Sigmoid colon (tissue), 7 donors: ENCODE data around the gene ZNF574. TPM values are rescaled to one million over a fixed set of nuclear protein-coding genes. Genes with fewer than 3 reads are reported as not detected.
"Not testable (repeated sequence)": the region's sequence is repeated elsewhere in the genome, so short reads cannot be mapped to it uniquely, and the experiment has no call there.

Source experiments
- DNase-seq: peaks from one replicate; pipeline ENCODE4 v3.0.0-alpha.2; 2019
- H3K27ac ChIP-seq, 4 donors: fragments of 200-600 bp; sonication (generic); one replicate each; pipeline ENCODE4 v1.5.1; 2016 to 2019; ENCODE audit warnings: mild to moderate bottlenecking in 1 of 4
- H3K27me3 ChIP-seq, 3 donors: fragments of 200-600 bp; sonication (generic); one replicate each; pipeline ENCODE4 v1.5.1; 2019; ENCODE audit warnings: mild to moderate bottlenecking in 1 of 3
- H3K36me3 ChIP-seq, 4 donors: fragments of 200-600 bp; sonication (generic); one replicate each; pipeline ENCODE4 v1.5.1; 2016 to 2019
- H3K4me1 ChIP-seq, 4 donors: fragments of 200-600 bp; sonication (generic); one replicate each; pipeline ENCODE4 v1.5.1; 2017 to 2019
- H3K4me3 ChIP-seq, 4 donors: fragments of 200-600 bp; sonication (generic); one replicate each; pipeline ENCODE4 v1.5.1; 2017 to 2019; ENCODE audit warnings: mild to moderate bottlenecking in 2 of 4, moderate library complexity in 1 of 4
- H3K9me3 ChIP-seq, 4 donors: fragments of 200-600 bp in 3 of 4; sonication (generic) in 3 of 4; one replicate each; pipeline versions ENCODE4 v1.5.1 to v1.6.1; 2013 to 2019
- EP300 ChIP-seq, 4 donors: sonication (generic); formaldehyde crosslinking; IDR thresholded peaks; one replicate each; pipeline ENCODE4 v1.6.1; 2017; ENCODE audit warnings: antibody characterized with exemption in 4 of 4
- POLR2A ChIP-seq, 2 donors: fragments of 450-650 bp; IDR thresholded peaks; one replicate each; pipeline ENCODE4 v1.6.1; 2016; ENCODE audit warnings: antibody characterized with exemption in 2 of 2, mild to moderate bottlenecking in 2 of 2, moderate library complexity in 2 of 2
- POLR2AphosphoS5 ChIP-seq, 4 donors: sonication (generic); formaldehyde crosslinking; IDR thresholded peaks; one replicate each; pipeline ENCODE4 v1.6.1; 2017; ENCODE audit warnings: antibody characterized with exemption in 4 of 4
- WGBS, 2 donors: extraction: QIAGEN DNeasy Blood & Tissue Kit; methylation state at CpG; one replicate each; pipeline ENCODE4 v1.1.7; 2013; 5-methylcytosine and 5-hydroxymethylcytosine counted together
- intact Hi-C: fragments of 100-400 bp; cut with DNase I; formaldehyde crosslinking; loops from one replicate; pipeline ENCODE4 v1.15.1; 2023
- polyA plus RNA-seq, 3 donors: library from polyadenylated mRNA; stranded (reverse); fragments of 200-250 nt; gene quantifications; one replicate each; pipeline ENCODE4 v1.2.3, GENCODE V29; 2013
- total RNA-seq, 4 donors: library from RNA; depleted of rRNA; stranded (reverse); fragments of >200 nt; gene quantifications; one replicate each; pipeline ENCODE4 v1.1.0, GENCODE V29; 2016
- TF ChIP-seq, protein P1 (sequence below), 4 experiments: fragments of 450-650 bp in 3 of 4; fragments of 200-600 bp in 1 of 4; IDR thresholded peaks; one replicate each; pipeline ENCODE4 v1.5.1; 2016 to 2019; ENCODE audit warnings: antibody characterized with exemption in 4 of 4, mild to moderate bottlenecking in 3 of 4, moderate library complexity in 2 of 4
- donor health status: healthy with polysubstance abuse.
- donor health status: Bipolar disorder and iron deficiency.
- donor health status: healthy.

Gene ZNF574
- total and polyA plus RNA-seq, 7 donors, result 3.0 to 14.6 (median 12.5) TPM

DNA sequence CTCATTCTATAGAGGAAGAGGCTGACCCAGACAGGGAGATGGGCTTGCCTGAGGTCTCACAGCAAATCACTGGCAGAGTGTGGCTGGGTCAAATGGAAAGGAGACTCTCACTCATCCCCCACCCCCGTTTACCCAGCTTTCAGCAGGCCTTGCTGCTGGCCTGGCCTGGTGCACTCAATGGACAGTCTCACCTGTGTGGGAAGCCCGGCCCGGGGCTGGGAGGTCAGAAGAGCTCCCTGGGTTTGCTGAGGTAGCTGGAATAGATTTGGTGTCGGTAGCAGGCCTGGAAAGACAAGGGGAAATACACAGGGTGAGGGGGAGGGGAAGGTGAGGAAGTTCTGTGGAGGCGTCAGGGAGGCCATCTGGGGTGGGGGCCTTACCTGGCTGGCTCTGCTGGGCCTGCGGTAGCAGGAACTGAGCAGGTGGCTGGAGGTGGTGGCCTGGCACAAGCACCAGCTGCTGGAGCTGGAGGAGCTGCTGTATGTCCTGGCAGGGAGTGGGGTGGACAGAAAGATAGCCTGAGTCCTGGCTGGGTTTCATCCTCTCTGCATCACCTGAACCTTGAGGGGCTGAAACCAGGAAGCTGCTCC is 23.5 kb downstream of the ZNF574 start:
- H3K4me1 ChIP-seq, result peaks cover 0 to 22% (median 20%) of the 10 kb centered on the region in 4 donors
- no peak for DNase-seq
- H3K27ac ChIP-seq, result no peak overlapping the region
- no peak overlapping the region for H3K4me3 ChIP-seq
- TF ChIP-seq, protein P1, sequence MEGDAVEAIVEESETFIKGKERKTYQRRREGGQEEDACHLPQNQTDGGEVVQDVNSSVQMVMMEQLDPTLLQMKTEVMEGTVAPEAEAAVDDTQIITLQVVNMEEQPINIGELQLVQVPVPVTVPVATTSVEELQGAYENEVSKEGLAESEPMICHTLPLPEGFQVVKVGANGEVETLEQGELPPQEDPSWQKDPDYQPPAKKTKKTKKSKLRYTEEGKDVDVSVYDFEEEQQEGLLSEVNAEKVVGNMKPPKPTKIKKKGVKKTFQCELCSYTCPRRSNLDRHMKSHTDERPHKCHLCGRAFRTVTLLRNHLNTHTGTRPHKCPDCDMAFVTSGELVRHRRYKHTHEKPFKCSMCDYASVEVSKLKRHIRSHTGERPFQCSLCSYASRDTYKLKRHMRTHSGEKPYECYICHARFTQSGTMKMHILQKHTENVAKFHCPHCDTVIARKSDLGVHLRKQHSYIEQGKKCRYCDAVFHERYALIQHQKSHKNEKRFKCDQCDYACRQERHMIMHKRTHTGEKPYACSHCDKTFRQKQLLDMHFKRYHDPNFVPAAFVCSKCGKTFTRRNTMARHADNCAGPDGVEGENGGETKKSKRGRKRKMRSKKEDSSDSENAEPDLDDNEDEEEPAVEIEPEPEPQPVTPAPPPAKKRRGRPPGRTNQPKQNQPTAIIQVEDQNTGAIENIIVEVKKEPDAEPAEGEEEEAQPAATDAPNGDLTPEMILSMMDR (IDR thresholded peaks at IDR 0.05), result no peak
- no peak for TF ChIP-seq EP300 (IDR thresholded peaks at IDR 0.05)
- no peak for TF ChIP-seq POLR2A (IDR thresholded peaks at IDR 0.05)
- TF ChIP-seq POLR2AphosphoS5 (IDR thresholded peaks at IDR 0.05), result no peak
- H3K27me3 ChIP-seq, result no peaks in the 10 kb centered on the region
- H3K9me3 ChIP-seq, result no peaks in the 10 kb centered on the region
- H3K36me3 ChIP-seq, result no peaks in the 10 kb centered on the region
- intact Hi-C loops, result no loop called here
- WGBS, 2 donors, result 75 to 85% methylated on average over 6 of the region's 6 CpGs

DNA sequence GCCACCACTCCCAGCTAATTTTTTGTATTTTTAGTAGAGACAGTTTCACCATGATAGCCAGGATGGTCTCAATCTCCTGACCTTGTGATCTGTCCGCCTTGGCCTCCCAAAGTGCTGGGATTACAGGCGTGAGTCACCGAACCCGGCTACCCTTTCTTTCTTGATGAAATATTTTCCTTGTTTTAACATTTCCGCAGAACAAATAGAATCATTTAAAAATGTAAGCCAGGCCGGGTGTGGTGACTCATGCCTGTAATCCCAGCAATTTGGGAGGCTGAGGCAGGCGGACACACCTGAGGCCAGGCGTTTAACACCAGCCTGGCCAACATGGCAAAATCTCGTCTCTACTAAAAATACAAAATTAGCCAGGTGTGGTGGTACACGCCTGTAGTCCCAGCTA is 24.3 kb downstream of the ZNF574 start:
- H3K9me3 ChIP-seq, DNase-seq, H3K27me3 ChIP-seq, H3K4me3 ChIP-seq, H3K36me3 ChIP-seq, intact Hi-C loops, H3K27ac ChIP-seq: not testable (repeated sequence)
- H3K4me1 ChIP-seq, result peaks cover 0 to 14% (median 14%) of the 10 kb centered on the region in 4 donors
- 89 to 96% methylated on average over 10 of the region's 10 CpGs for WGBS, 2 donors

DNA sequence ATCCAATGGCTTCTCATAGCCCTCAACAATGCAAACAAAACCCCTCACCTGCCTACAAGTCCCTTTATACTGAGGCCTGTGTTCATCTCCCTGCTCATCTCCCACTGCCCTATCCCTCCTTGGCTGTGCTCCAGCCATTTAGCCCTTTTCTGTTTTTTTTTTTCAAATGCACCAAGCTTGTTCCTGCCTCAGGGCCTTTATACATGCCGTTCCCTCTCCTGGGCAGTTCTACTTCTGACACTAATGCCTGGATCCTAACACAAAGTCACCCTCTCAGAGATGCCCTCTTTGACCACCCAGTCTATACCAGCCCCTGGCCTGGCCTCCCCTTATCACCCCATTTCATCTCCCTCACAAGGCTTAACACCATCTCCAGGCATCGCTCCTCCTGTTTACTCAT is 26.9 kb downstream of the ZNF574 start:
- no peaks in the 10 kb centered on the region for H3K9me3 ChIP-seq
- intact Hi-C loops, result no loop called here
- peaks cover 0 to 21% (median 0%) of the 10 kb centered on the region in 3 donors for H3K27me3 ChIP-seq
- WGBS, 2 donors, result 90 to 95% methylated on average over 2 of the region's 2 CpGs
- no peak overlapping the region for H3K4me3 ChIP-seq
- no peaks in the 10 kb centered on the region for H3K36me3 ChIP-seq
- no peaks in the 10 kb centered on the region for H3K4me1 ChIP-seq
- TF ChIP-seq EP300 (IDR thresholded peaks at IDR 0.05) (no peak), POLR2A (IDR thresholded peaks at IDR 0.05) (no peak), POLR2AphosphoS5 (IDR thresholded peaks at IDR 0.05) (no peak)
- TF ChIP-seq, protein P1 (IDR thresholded peaks at IDR 0.05), result no peak
- DNase-seq, result no peak
- H3K27ac ChIP-seq, result no peak overlapping the region

DNA sequence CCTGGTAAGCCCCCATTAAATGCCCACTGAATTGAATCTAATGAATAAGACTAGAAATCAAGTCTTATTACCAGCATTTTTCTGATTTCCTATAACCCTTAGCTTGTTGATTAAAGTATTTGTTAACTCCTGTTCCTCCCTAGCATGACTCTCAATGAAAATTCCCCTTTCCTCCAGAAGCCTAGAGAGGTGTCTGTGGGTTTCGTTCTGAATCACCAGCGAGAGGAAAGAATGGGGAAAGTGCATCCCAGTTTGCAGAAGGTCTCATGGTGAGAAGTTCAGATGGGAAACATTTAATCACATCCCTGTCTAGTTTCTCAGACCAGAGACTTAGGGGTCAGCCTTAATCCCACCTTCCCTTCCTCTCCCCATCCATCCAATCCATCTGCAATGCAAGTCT is 29.4 kb downstream of the ZNF574 start:
- no peak overlapping the region for H3K4me3 ChIP-seq
- no peak for DNase-seq
- 72 to 83% methylated on average over 2 of the region's 2 CpGs for WGBS, 2 donors
- no peak overlapping the region for H3K27ac ChIP-seq
- peaks cover 0 to 30% (median 0%) of the 10 kb centered on the region in 3 donors for H3K27me3 ChIP-seq
- TF ChIP-seq POLR2AphosphoS5 (IDR thresholded peaks at IDR 0.05) (no peak), POLR2A (IDR thresholded peaks at IDR 0.05) (no peak), EP300 (IDR thresholded peaks at IDR 0.05) (no peak)
- TF ChIP-seq, protein P1 (IDR thresholded peaks at IDR 0.05), result no peak
- intact Hi-C loops, result no loop called here
- H3K36me3 ChIP-seq, result no peaks in the 10 kb centered on the region
- no peaks in the 10 kb centered on the region for H3K9me3 ChIP-seq
- H3K4me1 ChIP-seq, result no peaks in the 10 kb centered on the region

DNA sequence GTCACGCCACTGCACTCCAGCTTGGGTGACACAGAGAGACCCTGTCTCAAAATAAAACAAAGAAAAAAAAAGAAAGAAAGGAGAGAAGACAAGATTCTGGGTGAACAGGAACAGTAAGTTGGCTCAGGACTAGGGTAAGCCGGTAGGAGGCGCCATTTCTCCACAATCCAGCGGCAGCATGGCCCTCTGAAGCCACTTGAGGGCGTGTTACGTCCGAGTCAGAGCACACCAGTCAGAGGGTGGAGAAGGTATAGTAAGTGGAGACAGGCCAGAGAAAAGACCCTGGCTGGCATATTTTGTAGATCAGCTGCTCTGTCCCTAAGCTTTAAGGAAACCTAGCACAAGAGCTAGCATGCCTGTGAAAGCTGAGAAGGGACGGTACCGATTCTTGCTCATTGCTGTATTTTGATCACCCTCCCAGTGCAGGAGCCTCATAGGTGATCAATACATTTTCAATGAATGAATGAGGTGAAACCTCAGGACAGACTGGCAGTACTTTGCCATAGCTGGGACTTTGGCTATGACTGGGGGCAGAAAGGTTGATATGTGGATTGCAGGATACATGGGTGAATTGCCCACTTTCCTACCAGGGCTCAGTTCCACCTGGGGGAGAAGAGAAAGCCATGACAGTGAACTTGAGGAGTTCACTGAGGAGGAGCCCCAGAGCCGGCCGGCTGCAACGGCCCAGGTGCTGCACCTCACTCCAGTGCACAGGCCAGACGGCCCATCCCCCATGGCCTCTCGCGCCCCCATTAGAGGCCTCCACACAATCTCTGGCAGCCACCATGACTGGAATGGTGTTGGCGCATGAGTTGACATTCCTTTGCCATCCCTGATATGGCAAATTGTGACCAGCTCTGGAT is 32.8 kb downstream of the ZNF574 start:
- TF ChIP-seq, protein P1 (IDR thresholded peaks at IDR 0.05), result peak; percentile 47 to 80 (median 56)
- TF ChIP-seq POLR2AphosphoS5 (IDR thresholded peaks at IDR 0.05), result no peak
- no peak for TF ChIP-seq EP300 (IDR thresholded peaks at IDR 0.05)
- TF ChIP-seq POLR2A (IDR thresholded peaks at IDR 0.05), result no peak
- intact Hi-C loops, result no loop called here
- no peak overlapping the region for H3K27ac ChIP-seq
- DNase-seq, result peak; percentile 82
- no peaks in the 10 kb centered on the region for H3K9me3 ChIP-seq
- no peaks in the 10 kb centered on the region for H3K36me3 ChIP-seq
- peaks cover 0 to 5% (median 0%) of the 10 kb centered on the region in 4 donors for H3K4me1 ChIP-seq
- 31 to 35% methylated on average over 16 of the region's 16 CpGs for WGBS, 2 donors
- peaks cover 0 to 30% (median 0%) of the 10 kb centered on the region in 3 donors for H3K27me3 ChIP-seq
- no peak overlapping the region for H3K4me3 ChIP-seq
